KOPT-K1 (cell line): ENCODE measurements around the gene GCNT3.
"Not testable (repeated sequence)": the region's sequence is repeated elsewhere in the genome, so short reads cannot be mapped to it uniquely, and the experiment has no call there.

Experiments used
- H3K27ac ChIP-seq: fragments of 200-600 bp; sonication (generic); 2 replicates; pipeline ENCODE4 v1.5.1; 2016; ENCODE audit warnings: antibody characterized with exemption, mild to moderate bottlenecking, low read depth, low read length; ENCODE audit not compliant: poor library complexity, severe bottlenecking
- H3K36me3 ChIP-seq: fragments of 200-600 bp; sonication (generic); 2 replicates; pipeline ENCODE4 v1.5.1; 2017; ENCODE audit warnings: antibody characterized with exemption, mild to moderate bottlenecking, low read length, moderate library complexity; ENCODE audit not compliant: insufficient read depth
- H3K9me3 ChIP-seq: fragments of 200-600 bp; sonication (generic); 2 replicates; pipeline ENCODE4 v1.5.1; 2017; ENCODE audit warnings: antibody characterized with exemption, low read length, mild to moderate bottlenecking; ENCODE audit not compliant: insufficient read depth, poor library complexity, severe bottlenecking

GCNT3 gene

GRCh38 chr15:59598461-59598860 lies 13.1 kb upstream of the GCNT3 start:
- H3K36me3 ChIP-seq = no peaks in the 10 kb centered on the region
- peaks cover 14% of the 10 kb centered on the region for H3K9me3 ChIP-seq
- H3K27ac ChIP-seq = no peak overlapping the region

- Histone ChIP-seq H3K9me3 (peaks cover 25% of the 10 kb centered on the region), H3K27ac (no peak overlapping the region), H3K36me3 (no peaks in the 10 kb centered on the region)
Observed at GRCh38 chr15:59605994-59606393, 5.6 kb upstream of the GCNT3 start.

GRCh38 chr15:59609730-59610712 lies 1.6 kb upstream of the GCNT3 start:
- Histone ChIP-seq H3K27ac (no peak overlapping the region), H3K9me3 (no peaks in the 10 kb centered on the region), H3K36me3 (no peaks in the 10 kb centered on the region)

GRCh38 chr15:59614153-59614552 lies 2.6 kb downstream of the GCNT3 start:
- no peaks in the 10 kb centered on the region for H3K9me3 ChIP-seq
- no peaks in the 10 kb centered on the region for H3K36me3 ChIP-seq
- H3K27ac ChIP-seq = no peak overlapping the region

- no peak overlapping the region for H3K27ac ChIP-seq
- no peaks in the 10 kb centered on the region for H3K9me3 ChIP-seq
Observed at GRCh38 chr15:59615661-59616060, 4.1 kb downstream of the GCNT3 start.

GRCh38 chr15:59616379-59616778 lies 4.8 kb downstream of the GCNT3 start:
- no peaks in the 10 kb centered on the region for H3K36me3 ChIP-seq
- H3K27ac ChIP-seq = no peak overlapping the region
- H3K9me3 ChIP-seq = no peaks in the 10 kb centered on the region

More at GRCh38 chr15:59615661-59616060, 4.1 kb downstream of the GCNT3 start:
- H3K36me3 ChIP-seq = no peaks in the 10 kb centered on the region

GRCh38 chr15:59618406-59618805 lies 6.8 kb downstream of the GCNT3 start:
- Histone ChIP-seq H3K27ac (no peak overlapping the region), H3K36me3 (no peaks in the 10 kb centered on the region), H3K9me3 (no peaks in the 10 kb centered on the region)

- no peak overlapping the region for H3K27ac ChIP-seq
- no peaks in the 10 kb centered on the region for H3K9me3 ChIP-seq
- H3K36me3 ChIP-seq = no peaks in the 10 kb centered on the region
Observed at GRCh38 chr15:59622289-59622688, 10.7 kb downstream of the GCNT3 start.

- Histone ChIP-seq H3K36me3 (peaks cover 6% of the 10 kb centered on the region), H3K9me3 (no peaks in the 10 kb centered on the region), H3K27ac (no peak overlapping the region)
Observed at GRCh38 chr15:59632714-59633113, 21.1 kb downstream of the GCNT3 start.

- no peaks in the 10 kb centered on the region for H3K9me3 ChIP-seq
- H3K36me3 ChIP-seq = peaks cover 38% of the 10 kb centered on the region
- H3K27ac ChIP-seq = no peak overlapping the region
Observed at GRCh38 chr15:59636184-59636583, 24.6 kb downstream of the GCNT3 start.

GRCh38 chr15:59637507-59637906 lies 25.9 kb downstream of the GCNT3 start:
- peaks cover 48% of the 10 kb centered on the region for H3K36me3 ChIP-seq
- H3K27ac ChIP-seq = not testable (repeated sequence)

GRCh38 chr15:59642351-59642750 lies 30.8 kb downstream of the GCNT3 start:
- H3K27ac ChIP-seq = no peak overlapping the region
- peaks cover 78% of the 10 kb centered on the region for H3K36me3 ChIP-seq
- no peaks in the 10 kb centered on the region for H3K9me3 ChIP-seq

More at GRCh38 chr15:59637507-59637906, 25.9 kb downstream of the GCNT3 start:
- not testable (repeated sequence) for H3K9me3 ChIP-seq

GRCh38 chr15:59644756-59645155 lies 33.2 kb downstream of the GCNT3 start:
- Histone ChIP-seq H3K9me3 (no peaks in the 10 kb centered on the region), H3K27ac (no peak overlapping the region), H3K36me3 (peaks cover 79% of the 10 kb centered on the region)

GRCh38 chr15:59645812-59646211 lies 34.2 kb downstream of the GCNT3 start:
- not testable (repeated sequence) for H3K27ac ChIP-seq, H3K9me3 ChIP-seq
- peaks cover 79% of the 10 kb centered on the region for H3K36me3 ChIP-seq

- Histone ChIP-seq H3K27ac (no peak overlapping the region), H3K9me3 (no peaks in the 10 kb centered on the region), H3K36me3 (peaks cover 79% of the 10 kb centered on the region)
Observed at GRCh38 chr15:59646277-59646676, 34.7 kb downstream of the GCNT3 start.

- peaks cover 79% of the 10 kb centered on the region for H3K36me3 ChIP-seq
- H3K27ac ChIP-seq = no peak overlapping the region
- H3K9me3 ChIP-seq = no peaks in the 10 kb centered on the region
Observed at GRCh38 chr15:59647085-59647484, 35.5 kb downstream of the GCNT3 start.
